Esophagus (tissue), 2 donors: ENCODE measurements around the gene NCDN. TPM values are rescaled to one million over a fixed set of nuclear protein-coding genes. Genes with fewer than 3 reads are reported as not detected.

Source experiments
- H3K27ac ChIP-seq, 2 donors: one replicate each; pipeline ENCODE4 v1.5.1; 2013; ENCODE audit warnings: low read depth in 2 of 2, mild to moderate bottlenecking in 2 of 2, inconsistent platforms in 1 of 2, low read length in 1 of 2, moderate library complexity in 1 of 2
- H3K27me3 ChIP-seq, 2 donors: one replicate each; pipeline ENCODE4 v1.6.1; 2013; ENCODE audit warnings: low read length in 2 of 2, control low read depth in 1 of 2, mild to moderate bottlenecking in 1 of 2; ENCODE audit not compliant: insufficient read depth in 2 of 2, control insufficient read depth in 1 of 2
- H3K36me3 ChIP-seq, 2 donors: one replicate each; pipeline ENCODE4 v1.6.1; 2013; ENCODE audit warnings: low read length in 1 of 2; ENCODE audit not compliant: control insufficient read depth in 2 of 2, insufficient read depth in 2 of 2
- H3K4me1 ChIP-seq, 2 donors: one replicate each; pipeline ENCODE4 v1.6.1; 2013; ENCODE audit warnings: low read length in 1 of 2; ENCODE audit not compliant: control insufficient read depth in 2 of 2, insufficient read depth in 2 of 2
- H3K4me3 ChIP-seq, 2 donors: one replicate each; pipeline ENCODE4 v1.5.1; 2013; ENCODE audit warnings: low read length in 2 of 2, mild to moderate bottlenecking in 2 of 2, low read depth in 1 of 2, moderate library complexity in 1 of 2
- H3K9me3 ChIP-seq, 2 donors: one replicate each; pipeline ENCODE4 v1.6.1; 2013; ENCODE audit warnings: mild to moderate bottlenecking in 2 of 2, low read depth in 1 of 2, low read length in 1 of 2, moderate library complexity in 1 of 2; ENCODE audit not compliant: control insufficient read depth in 2 of 2, insufficient read depth in 1 of 2
- WGBS, 2 donors: extraction: QIAGEN DNeasy Blood & Tissue Kit; methylation state at CpG; one replicate each; pipeline ENCODE4 v1.1.7; 2013; 5-methylcytosine and 5-hydroxymethylcytosine counted together
- polyA plus RNA-seq, 2 donors: library from polyadenylated mRNA; stranded (reverse); fragments of 200-250 nt; gene quantifications; one replicate each; pipeline ENCODE4 v1.2.3, GENCODE V29; 2013
- donor health status: healthy with polysubstance abuse.
- donor health status: Bipolar disorder and iron deficiency.

NCDN gene
- polyA plus RNA-seq, 2 donors: 4.6 to 8.3 TPM

GRCh38 chr1:35598895-35599294, 41.3 kb downstream of the NCDN start:
- Histone ChIP-seq H3K27ac (no peak overlapping the region), H3K36me3 (peaks cover 2 to 11% of the 10 kb centered on the region in 2 donors), H3K27me3 (no peaks in the 10 kb centered on the region), H3K4me1 (no peaks in the 10 kb centered on the region), H3K4me3 (no peak overlapping the region), H3K9me3 (no peaks in the 10 kb centered on the region)
- 60 to 75% methylated on average over 2 of the region's 2 CpGs for WGBS, 2 donors

- Histone ChIP-seq H3K27me3 (no peaks in the 10 kb centered on the region), H3K27ac (no peak overlapping the region), H3K9me3 (no peaks in the 10 kb centered on the region), H3K4me1 (no peaks in the 10 kb centered on the region), H3K4me3 (no peak overlapping the region), H3K36me3 (peaks cover 2 to 15% of the 10 kb centered on the region in 2 donors)
- WGBS, 2 donors: 86 to 94% methylated on average over 3 of the region's 3 CpGs
Observed at GRCh38 chr1:35599411-35599810, 41.8 kb downstream of the NCDN start.

GRCh38 chr1:35600593-35600992, 43.0 kb downstream of the NCDN start:
- Histone ChIP-seq H3K4me1 (no peaks in the 10 kb centered on the region), H3K36me3 (peaks cover 5 to 19% of the 10 kb centered on the region in 2 donors), H3K9me3 (no peaks in the 10 kb centered on the region), H3K27me3 (no peaks in the 10 kb centered on the region), H3K4me3 (no peak overlapping the region), H3K27ac (no peak overlapping the region)
- 85 to 87% methylated on average over 3 of the region's 3 CpGs for WGBS, 2 donors

- no peaks in the 10 kb centered on the region for H3K4me1 ChIP-seq
- WGBS, 2 donors: 78 to 84% methylated on average over 3 of the region's 3 CpGs
- H3K27me3 ChIP-seq: no peaks in the 10 kb centered on the region
- H3K27ac ChIP-seq: no peak overlapping the region
- H3K36me3 ChIP-seq: peaks cover 5 to 17% of the 10 kb centered on the region in 2 donors
- H3K4me3 ChIP-seq: no peak overlapping the region
- no peaks in the 10 kb centered on the region for H3K9me3 ChIP-seq
Observed at GRCh38 chr1:35603468-35603867, 45.9 kb downstream of the NCDN start.

- no peaks in the 10 kb centered on the region for H3K27me3 ChIP-seq
- H3K27ac ChIP-seq: no peak overlapping the region
- 88 to 90% methylated on average over 4 of the region's 4 CpGs for WGBS, 2 donors
- no peaks in the 10 kb centered on the region for H3K4me1 ChIP-seq
- H3K9me3 ChIP-seq: no peaks in the 10 kb centered on the region
- no peak overlapping the region for H3K4me3 ChIP-seq
- peaks cover 5 to 15% of the 10 kb centered on the region in 2 donors for H3K36me3 ChIP-seq
Observed at GRCh38 chr1:35603941-35604340, 46.3 kb downstream of the NCDN start.

- H3K27me3 ChIP-seq: no peaks in the 10 kb centered on the region
- H3K9me3 ChIP-seq: no peaks in the 10 kb centered on the region
- WGBS, 2 donors: 80 to 86% methylated on average over 6 of the region's 6 CpGs
- no peak overlapping the region for H3K27ac ChIP-seq
- no peaks in the 10 kb centered on the region for H3K4me1 ChIP-seq
- H3K36me3 ChIP-seq: peaks cover 3 to 21% of the 10 kb centered on the region in 2 donors
- no peak overlapping the region for H3K4me3 ChIP-seq
Observed at GRCh38 chr1:35605071-35605866, 47.7 kb downstream of the NCDN start.

- Histone ChIP-seq H3K9me3 (no peaks in the 10 kb centered on the region), H3K27ac (no peak overlapping the region), H3K4me1 (no peaks in the 10 kb centered on the region), H3K27me3 (no peaks in the 10 kb centered on the region), H3K36me3 (peaks cover 3 to 23% of the 10 kb centered on the region in 2 donors), H3K4me3 (no peak overlapping the region)
- 74 to 84% methylated on average over 4 of the region's 4 CpGs for WGBS, 2 donors
Observed at GRCh38 chr1:35605867-35606182, 48.2 kb downstream of the NCDN start.

GRCh38 chr1:35611655-35612054, 54.1 kb downstream of the NCDN start:
- Histone ChIP-seq H3K27ac (no peak overlapping the region), H3K27me3 (no peaks in the 10 kb centered on the region), H3K4me1 (no peaks in the 10 kb centered on the region), H3K4me3 (no peak overlapping the region), H3K9me3 (no peaks in the 10 kb centered on the region), H3K36me3 (peaks cover 0 to 10% of the 10 kb centered on the region in 2 donors)
- WGBS, 2 donors: 94 to 97% methylated on average over 7 of the region's 7 CpGs

GRCh38 chr1:35615440-35615839, 57.8 kb downstream of the NCDN start:
- Histone ChIP-seq H3K4me1 (no peaks in the 10 kb centered on the region), H3K27me3 (no peaks in the 10 kb centered on the region), H3K36me3 (peaks cover 0 to 3% of the 10 kb centered on the region in 2 donors), H3K9me3 (no peaks in the 10 kb centered on the region), H3K4me3 (no peak overlapping the region), H3K27ac (no peak overlapping the region)
- 77 to 82% methylated on average over 8 of the region's 8 CpGs for WGBS, 2 donors
